ENCODE measurements around the gene DYNLRB1. TPM values are rescaled to one million over a fixed set of nuclear protein-coding genes. Genes with fewer than 3 reads are reported as not detected.
A peak's percentile ranks its signal among the peaks of the same experiment; 100 is the strongest.

The DYNLRB1 gene
- total RNA-seq, 2 experiments from 2014 or later, result 83.5 to 122 TPM

DNA sequence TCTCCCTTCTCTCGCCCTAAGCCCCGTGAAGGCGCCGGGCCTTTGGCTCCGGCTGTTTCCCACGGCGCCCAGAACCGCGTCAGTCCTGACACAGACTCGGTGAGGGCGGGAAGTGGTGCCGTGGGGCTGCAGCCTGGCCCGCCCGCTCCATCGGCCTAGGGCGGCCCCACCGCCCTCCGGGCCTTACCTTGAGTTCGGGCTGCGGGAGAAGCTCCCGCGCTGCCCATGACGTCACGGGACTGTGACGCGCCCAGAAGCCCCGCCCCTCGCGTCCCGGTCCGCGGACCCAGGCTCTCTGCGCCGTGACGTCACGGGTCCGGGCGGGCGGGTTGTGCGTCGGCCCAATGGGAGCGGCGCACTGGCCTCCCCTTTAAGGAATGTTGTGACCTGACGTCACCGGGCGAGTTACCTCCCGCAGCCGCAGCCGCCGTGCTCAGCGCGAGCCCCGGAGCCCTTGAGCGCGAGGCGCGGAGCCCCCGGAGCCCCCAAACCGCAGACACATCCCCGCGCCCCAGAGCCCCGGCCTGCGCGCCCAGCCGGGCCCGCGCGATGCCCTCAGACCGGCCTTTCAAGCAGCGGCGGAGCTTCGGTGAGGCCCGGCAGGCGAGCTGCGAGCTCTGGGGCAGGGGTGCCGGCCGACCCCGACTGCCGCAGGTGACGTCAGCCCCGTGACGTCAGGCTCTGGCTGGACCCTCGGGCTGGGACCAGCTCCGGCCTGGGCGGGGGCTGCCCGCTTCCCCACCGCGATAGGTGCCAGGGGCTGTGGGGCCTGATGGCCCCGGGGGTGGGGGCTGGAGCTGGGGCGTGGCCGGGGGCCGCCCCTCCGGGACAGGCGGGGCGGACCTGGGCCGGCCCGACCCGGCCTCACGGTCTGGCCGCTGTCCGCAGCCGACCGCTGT is 42.3 kb downstream of the DYNLRB1 start, which contains the start of gene MAP1LC3A:
Gene MAP1LC3A, plus strand, starts transcription at position 399 of the 899 bp plus-strand sequence. Its CDS starts 151 bp downstream, at position 550.
- Mint-ChIP-seq H3K4me3 (peak within 1 kb of the TSS; percentile 79), H3K36me3 (ENCODE audit: low read depth) (peaks cover 3% of the 10 kb centered on the region), H3K9me3 (ENCODE audit: low read depth) (no peaks in the 10 kb centered on the region), H3K27ac (peak within 1 kb of the TSS; percentile 88), H3K27me3 (no peaks in the 10 kb centered on the region), H3K4me1 (peaks cover 14% of the 10 kb centered on the region)
- DNase-seq (peak; percentile 96), ATAC-seq (peak; percentile 87)
- ChIA-PET CTCF (interaction anchor here (0.6 to 2.7 kb wide), 6 partner anchors 19 to 246 kb away, joined by 3 to 14 read pairs (median 4); no protein-coding TSS in a partner anchor), POLR2A (interaction anchor here (0.6 to 1.6 kb wide), 3 partner anchors 14 to 117 kb away, joined by 4 to 8 read pairs (median 4); no protein-coding TSS in a partner anchor)
- intact Hi-C loops (cut with DNase I, micrococcal nuclease), result loop anchor here (1.0 to 2.0 kb wide), 7 partner anchors 22 to 255 kb away; partner anchors contain the start of genes TP53INP2 (in 2 of the 2), AHCY (in 1 of the 2), DYNLRB1 (in 1 of the 2) and PIGU (in 1 of the 2)

DNA sequence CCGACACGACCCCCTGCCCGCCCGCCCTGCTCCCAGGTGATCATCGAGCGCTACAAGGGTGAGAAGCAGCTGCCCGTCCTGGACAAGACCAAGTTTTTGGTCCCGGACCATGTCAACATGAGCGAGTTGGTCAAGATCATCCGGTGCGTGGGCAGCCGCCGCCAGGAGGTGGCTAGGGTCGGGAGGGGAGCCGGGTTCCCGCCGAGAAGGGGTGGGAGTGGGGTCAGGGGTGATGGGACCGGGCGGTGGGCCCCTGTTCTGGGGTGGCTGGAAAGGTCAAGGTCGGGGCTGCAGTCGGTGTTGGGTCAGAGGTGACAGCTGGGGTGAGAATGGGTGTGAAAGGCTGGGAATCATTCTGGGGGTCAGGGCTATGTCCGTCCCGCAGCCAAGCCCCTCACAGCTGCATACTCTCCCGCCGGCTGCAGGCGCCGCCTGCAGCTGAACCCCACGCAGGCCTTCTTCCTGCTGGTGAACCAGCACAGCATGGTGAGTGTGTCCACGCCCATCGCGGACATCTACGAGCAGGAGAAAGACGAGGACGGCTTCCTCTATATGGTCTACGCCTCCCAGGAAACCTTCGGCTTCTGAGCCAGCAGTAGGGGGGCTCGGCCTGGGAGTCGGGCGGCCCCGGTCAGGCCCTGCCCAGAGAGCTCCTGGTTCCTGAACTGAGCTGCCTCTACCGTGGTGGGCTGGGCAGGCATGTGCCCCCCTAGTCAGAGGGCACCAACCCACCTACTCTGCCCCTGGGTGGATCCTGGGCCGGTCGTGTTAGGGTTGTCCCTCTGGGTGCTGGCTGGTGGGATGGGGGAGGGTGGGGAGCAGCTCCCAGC is 43.3 kb downstream of the DYNLRB1 start:
- ChIA-PET CTCF (interaction anchor here (2.7 kb wide), 1 partner anchor 247 kb away, joined by 14 read pairs; no protein-coding TSS in a partner anchor), POLR2A (interaction anchor here (1.6 kb wide), 1 partner anchor 15 kb away, joined by 4 read pairs; no protein-coding TSS in a partner anchor)
- Mint-ChIP-seq H3K36me3 (ENCODE audit: low read depth) (peaks cover 3% of the 10 kb centered on the region), H3K27ac (peak overlapping the region; percentile 75), H3K4me1 (peaks cover 14% of the 10 kb centered on the region), H3K4me3 (peak overlapping the region; percentile 43), H3K9me3 (ENCODE audit: low read depth) (no peaks in the 10 kb centered on the region), H3K27me3 (no peaks in the 10 kb centered on the region)
- DNase-seq (no peak), ATAC-seq (no peak)
- intact Hi-C loops (cut with DNase I, micrococcal nuclease), result loop anchor here (2.0 kb wide), 2 partner anchors 21 to 145 kb away; partner anchors contain the start of gene TP53INP2 (in 1 of the 2)

DNA sequence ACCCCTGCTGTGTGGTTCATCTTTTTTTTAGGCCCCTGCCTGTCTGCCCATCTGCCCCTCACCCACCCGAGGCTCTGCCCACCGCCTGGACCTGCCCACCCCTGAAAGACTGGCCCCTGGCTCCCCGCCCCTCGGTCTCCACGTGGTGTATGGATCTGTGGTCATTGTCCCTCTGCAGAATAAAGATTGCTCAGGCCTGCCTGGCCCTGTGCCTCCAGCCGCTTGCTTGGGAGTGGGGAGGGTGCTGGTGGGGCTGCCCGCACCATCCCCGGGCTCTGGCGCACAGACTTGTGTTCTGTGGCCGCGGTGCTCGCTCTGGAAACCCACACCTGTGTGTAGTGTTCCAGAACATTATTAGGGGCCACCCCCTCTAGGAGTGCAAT is 43.9 kb downstream of the DYNLRB1 start:
- ChIA-PET CTCF (interaction anchor here (2.7 kb wide), 1 partner anchor 247 kb away, joined by 14 read pairs; no protein-coding TSS in a partner anchor), POLR2A (no interaction called here)
- intact Hi-C loops (cut with DNase I, micrococcal nuclease), result no loop called here
- H3K36me3 Mint-ChIP-seq (ENCODE audit: low read depth), result peaks cover 3% of the 10 kb centered on the region
- H3K4me3 Mint-ChIP-seq, result no peak overlapping the region
- H3K27me3 Mint-ChIP-seq, result no peaks in the 10 kb centered on the region
- H3K4me1 Mint-ChIP-seq, result peaks cover 14% of the 10 kb centered on the region
- no peaks in the 10 kb centered on the region for H3K9me3 Mint-ChIP-seq (ENCODE audit: low read depth)
- ATAC-seq (no peak), DNase-seq (no peak)
- no peak overlapping the region for H3K27ac Mint-ChIP-seq

DNA sequence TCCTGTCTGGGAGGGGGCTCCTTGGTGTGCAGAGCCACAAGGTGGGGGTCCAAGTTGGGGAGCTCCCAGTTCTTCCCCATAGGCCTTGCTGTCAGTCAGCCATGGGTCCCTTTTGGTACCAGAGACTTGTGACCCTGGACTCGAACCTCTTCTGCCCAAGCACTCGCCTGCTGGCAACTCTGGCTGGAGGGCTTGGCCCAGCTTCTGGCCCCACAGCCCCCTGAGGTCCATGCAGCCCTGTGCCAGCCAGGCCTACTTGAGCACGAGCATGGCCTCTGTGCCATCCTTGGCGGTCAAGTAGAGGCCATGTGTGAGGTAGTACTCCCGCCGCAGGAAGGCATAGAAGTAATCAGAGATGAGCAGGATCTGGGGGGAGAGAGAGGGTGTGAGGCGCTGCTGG is 44.4 kb downstream of the DYNLRB1 start:
- DNase-seq (no peak), ATAC-seq (no peak)
- ChIA-PET POLR2A (no interaction called here), CTCF (no interaction called here)
- H3K27me3 Mint-ChIP-seq, result no peaks in the 10 kb centered on the region
- no peak overlapping the region for H3K27ac Mint-ChIP-seq
- peaks cover 14% of the 10 kb centered on the region for H3K4me1 Mint-ChIP-seq
- no peaks in the 10 kb centered on the region for H3K9me3 Mint-ChIP-seq (ENCODE audit: low read depth)
- peaks cover 3% of the 10 kb centered on the region for H3K36me3 Mint-ChIP-seq (ENCODE audit: low read depth)
- intact Hi-C loops (cut with DNase I, micrococcal nuclease), result no loop called here
- no peak overlapping the region for H3K4me3 Mint-ChIP-seq

DNA sequence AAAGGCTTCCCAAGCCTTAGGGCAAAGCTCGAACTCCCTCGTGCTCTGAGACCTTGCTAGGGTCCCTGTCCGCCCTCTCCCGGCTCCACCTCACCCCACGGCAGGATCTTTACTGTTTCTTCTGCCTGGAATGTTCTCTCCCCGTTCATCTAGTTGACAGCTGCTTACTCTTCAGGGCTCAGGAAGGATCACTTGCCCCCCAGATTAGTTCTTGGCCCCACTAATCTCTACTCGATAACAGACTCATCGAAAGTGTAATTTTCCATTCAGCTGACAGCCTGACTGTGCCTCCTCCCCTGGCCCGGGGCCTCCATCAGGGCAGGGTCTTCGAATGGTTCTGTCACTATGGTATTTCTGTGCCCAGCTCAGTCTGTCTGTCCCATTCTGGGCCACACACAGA is 45.4 kb downstream of the DYNLRB1 start:
- ATAC-seq, result no peak
- intact Hi-C loops (cut with DNase I, micrococcal nuclease), result no loop called here
- CTCF ChIA-PET, result interaction anchor here (0.6 to 1.7 kb wide), 5 partner anchors 17 to 249 kb away, joined by 3 to 5 read pairs (median 5); no protein-coding TSS in a partner anchor
- Mint-ChIP-seq H3K27me3 (no peaks in the 10 kb centered on the region), H3K36me3 (ENCODE audit: low read depth) (peaks cover 3% of the 10 kb centered on the region), H3K27ac (peak overlapping the region; percentile 3), H3K4me1 (peaks cover 14% of the 10 kb centered on the region), H3K9me3 (ENCODE audit: low read depth) (no peaks in the 10 kb centered on the region), H3K4me3 (no peak overlapping the region)
- POLR2A ChIA-PET, result no interaction called here
- no peak for DNase-seq

DNA sequence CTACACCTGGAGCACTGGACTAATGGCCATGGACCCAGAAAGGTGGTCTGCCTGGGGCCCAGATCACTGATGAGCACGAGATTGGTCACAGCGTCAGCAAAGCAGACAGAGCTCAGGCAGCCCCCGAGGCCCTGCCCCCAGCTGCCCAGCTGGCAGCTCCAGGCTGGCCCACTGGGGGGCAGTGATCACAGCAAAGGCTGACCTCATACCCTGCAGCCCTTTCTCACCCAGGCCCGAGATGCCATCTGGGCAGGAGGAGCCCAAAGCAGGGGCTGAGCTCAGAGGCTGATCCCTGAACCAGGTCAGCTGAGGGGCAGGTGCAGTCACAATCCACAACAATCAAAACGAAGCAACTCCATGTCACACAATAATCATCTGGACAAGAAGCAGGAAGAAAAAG is 46.4 kb downstream of the DYNLRB1 start:
- ChIA-PET POLR2A (no interaction called here), CTCF (interaction anchor here (0.6 to 1.8 kb wide), 10 partner anchors 9 to 722 kb away, joined by 3 to 6 read pairs (median 4); partner anchors contain the start of genes EIF6 and PIGU)
- Mint-ChIP-seq H3K36me3 (ENCODE audit: low read depth) (peaks cover 3% of the 10 kb centered on the region), H3K4me1 (peaks cover 10% of the 10 kb centered on the region), H3K4me3 (no peak overlapping the region), H3K27me3 (no peaks in the 10 kb centered on the region), H3K9me3 (ENCODE audit: low read depth) (no peaks in the 10 kb centered on the region), H3K27ac (no peak overlapping the region)
- intact Hi-C loops (cut with DNase I, micrococcal nuclease), result no loop called here
- ATAC-seq, result no peak
- DNase-seq, result peak; percentile 31

DNA sequence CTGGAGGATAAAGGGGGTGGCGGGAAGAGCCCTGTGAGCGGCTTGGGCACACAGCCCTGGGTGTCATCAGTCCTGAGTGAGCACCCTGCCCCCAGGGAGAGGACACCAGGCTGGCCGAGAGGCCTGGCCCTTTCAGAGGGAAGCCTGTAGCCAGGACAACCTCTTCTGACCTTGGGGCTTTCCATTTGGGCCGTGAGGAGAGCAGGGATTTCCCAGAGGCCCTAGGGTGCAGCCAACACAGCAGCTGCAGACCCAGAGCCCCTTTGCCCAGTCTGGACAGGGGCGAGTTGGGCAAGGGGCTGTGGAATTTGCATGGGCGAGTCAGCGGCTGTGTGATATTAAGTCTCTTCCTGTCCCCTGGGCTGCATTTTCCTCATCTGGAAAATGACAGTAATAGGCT is 48.6 kb downstream of the DYNLRB1 start:
- H3K27me3 Mint-ChIP-seq, result no peaks in the 10 kb centered on the region
- no peak overlapping the region for H3K4me3 Mint-ChIP-seq
- ChIA-PET CTCF (interaction anchor here (0.6 to 1.3 kb wide), 3 partner anchors 24 to 143 kb away, joined by 3 to 4 read pairs (median 3); no protein-coding TSS in a partner anchor), POLR2A (no interaction called here)
- no peaks in the 10 kb centered on the region for H3K9me3 Mint-ChIP-seq (ENCODE audit: low read depth)
- ATAC-seq (no peak), DNase-seq (no peak)
- intact Hi-C loops (cut with DNase I, micrococcal nuclease), result no loop called here
- no peaks in the 10 kb centered on the region for H3K4me1 Mint-ChIP-seq
- H3K27ac Mint-ChIP-seq, result peak overlapping the region; percentile 32
- H3K36me3 Mint-ChIP-seq (ENCODE audit: low read depth), result no peaks in the 10 kb centered on the region

DNA sequence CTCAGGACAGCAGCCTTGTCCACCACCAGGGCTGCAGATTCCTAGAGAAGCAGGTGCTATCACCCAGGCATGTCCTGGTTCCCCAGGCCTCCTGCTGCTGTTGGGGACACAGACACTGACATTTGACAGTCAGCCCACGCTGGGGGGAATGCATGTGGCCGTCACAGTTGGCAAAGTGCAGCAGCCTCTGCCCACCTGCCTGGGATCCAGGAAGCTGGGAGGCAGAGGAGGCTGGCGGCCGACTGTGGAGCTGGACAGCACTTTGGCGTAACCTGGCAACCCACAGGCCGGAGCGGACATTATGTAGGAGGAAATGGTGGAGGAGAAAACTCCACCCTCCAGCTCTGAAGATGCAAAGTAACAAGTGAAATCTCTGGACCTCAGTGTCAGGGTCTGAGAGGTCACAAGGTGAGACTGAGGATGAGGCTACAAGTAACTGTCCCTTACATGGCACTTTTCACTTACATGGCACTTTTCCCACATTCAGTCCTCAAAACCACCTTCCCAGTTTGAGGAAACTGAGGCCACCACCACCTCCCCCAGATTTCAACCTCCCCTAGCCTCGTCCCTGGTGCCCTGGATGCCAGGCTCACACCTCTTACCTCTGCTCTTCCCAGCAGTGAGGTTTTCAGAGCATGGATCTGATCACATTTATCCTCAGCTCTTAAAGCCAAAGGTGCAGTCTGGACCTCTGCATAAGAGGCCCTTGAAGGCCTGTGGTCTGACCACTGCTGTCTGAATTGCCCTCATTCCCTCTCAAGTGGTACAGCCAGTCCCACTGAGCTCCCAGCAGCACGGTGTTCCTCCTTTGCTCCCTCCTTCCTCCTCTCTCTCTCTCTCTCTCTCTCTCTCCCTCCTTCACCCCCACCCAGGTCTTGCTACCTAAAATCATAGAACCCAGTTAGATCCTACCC is 51.0 kb downstream of the DYNLRB1 start:
- no peaks in the 10 kb centered on the region for H3K27me3 Mint-ChIP-seq
- POLR2A ChIA-PET, result no interaction called here
- intact Hi-C loops (cut with DNase I, micrococcal nuclease), result no loop called here
- no peaks in the 10 kb centered on the region for H3K9me3 Mint-ChIP-seq (ENCODE audit: low read depth)
- no peak overlapping the region for H3K27ac Mint-ChIP-seq
- peaks cover 3% of the 10 kb centered on the region for H3K36me3 Mint-ChIP-seq (ENCODE audit: low read depth)
- ATAC-seq, result no peak
- CTCF ChIA-PET, result no interaction called here
- DNase-seq, result no peak
- H3K4me1 Mint-ChIP-seq, result peaks cover 6% of the 10 kb centered on the region
- no peak overlapping the region for H3K4me3 Mint-ChIP-seq

DNA sequence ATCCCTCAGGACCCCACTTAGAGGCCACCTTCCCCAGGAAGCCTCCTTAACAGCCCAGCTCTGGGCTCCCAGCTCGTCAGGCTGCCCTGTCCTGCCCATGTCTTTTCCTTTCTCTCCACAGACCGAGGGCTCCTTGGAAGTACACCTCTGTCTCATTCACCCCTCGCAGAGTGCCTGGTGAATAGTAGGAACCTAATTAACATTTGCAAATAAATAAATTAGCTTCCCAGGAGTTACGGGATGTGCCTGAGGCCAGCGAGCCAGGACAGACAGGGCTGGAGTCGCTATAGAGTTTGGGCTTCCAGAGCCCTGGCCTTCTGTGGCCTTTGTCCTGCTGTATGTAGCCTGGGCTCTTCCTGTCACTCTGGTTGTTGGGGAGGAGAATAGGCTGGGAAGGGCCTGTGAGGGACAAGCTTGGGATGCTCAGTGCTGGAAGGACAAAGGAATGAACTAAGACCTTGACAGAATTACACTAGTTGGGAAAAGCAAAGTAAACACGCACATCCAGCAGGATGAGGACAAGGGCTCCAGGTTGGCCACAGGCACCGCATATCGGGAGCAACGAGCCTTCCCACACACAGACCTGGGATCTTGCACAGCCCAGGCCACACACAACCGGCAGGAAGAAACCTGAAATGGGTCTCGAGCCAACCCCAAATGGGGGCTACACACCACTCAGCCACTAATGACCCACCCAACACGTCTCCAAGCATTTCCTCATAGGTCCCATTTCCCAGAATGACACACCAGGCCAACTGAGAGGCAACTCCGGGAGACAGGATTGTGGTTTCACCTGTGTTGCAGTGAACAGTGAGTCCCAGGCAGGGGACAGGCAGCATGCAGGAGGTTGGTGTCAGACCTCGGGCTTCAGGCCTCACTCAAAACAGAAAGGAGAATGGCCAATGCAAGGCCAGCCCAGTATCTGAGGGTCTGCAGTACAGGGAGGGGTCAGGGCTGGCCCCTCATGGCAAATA is 52.0 kb downstream of the DYNLRB1 start:
- CTCF ChIA-PET, result no interaction called here
- H3K27ac Mint-ChIP-seq, result no peak overlapping the region
- ATAC-seq (no peak), DNase-seq (no peak)
- intact Hi-C loops (cut with DNase I, micrococcal nuclease), result no loop called here
- H3K4me1 Mint-ChIP-seq, result peaks cover 6% of the 10 kb centered on the region
- H3K27me3 Mint-ChIP-seq, result no peaks in the 10 kb centered on the region
- POLR2A ChIA-PET, result no interaction called here
- H3K4me3 Mint-ChIP-seq, result no peak overlapping the region
- H3K9me3 Mint-ChIP-seq (ENCODE audit: low read depth), result no peaks in the 10 kb centered on the region
- peaks cover 3% of the 10 kb centered on the region for H3K36me3 Mint-ChIP-seq (ENCODE audit: low read depth)

DNA sequence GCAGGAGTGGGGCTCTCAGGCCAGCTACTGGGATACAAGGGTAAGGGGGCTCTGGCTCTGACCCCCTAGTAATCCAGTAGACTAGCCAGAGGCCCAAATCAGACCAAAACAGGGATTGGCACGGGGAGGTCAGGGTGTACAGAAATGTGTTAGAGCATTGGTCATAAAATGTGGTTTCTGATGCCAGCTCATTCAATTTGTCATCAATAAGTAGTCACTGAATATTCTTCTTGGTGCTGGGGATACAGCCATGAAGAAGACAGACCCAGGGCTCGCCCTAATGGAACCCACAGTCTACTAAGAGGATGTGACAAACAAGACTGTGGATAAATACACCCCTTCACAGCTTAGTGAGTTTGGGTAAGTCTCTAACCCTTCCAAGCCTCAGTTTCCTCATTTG is 53.4 kb downstream of the DYNLRB1 start:
- ChIA-PET CTCF (interaction anchor here (0.6 to 1.2 kb wide), 4 partner anchors 31 to 752 kb away, joined by 3 to 4 read pairs (median 3); no protein-coding TSS in a partner anchor), POLR2A (no interaction called here)
- intact Hi-C loops (cut with DNase I, micrococcal nuclease), result no loop called here
- H3K9me3 Mint-ChIP-seq (ENCODE audit: low read depth), result no peaks in the 10 kb centered on the region
- DNase-seq (no peak), ATAC-seq (no peak)
- H3K4me1 Mint-ChIP-seq, result peaks cover 6% of the 10 kb centered on the region
- H3K27ac Mint-ChIP-seq, result no peak overlapping the region
- H3K36me3 Mint-ChIP-seq (ENCODE audit: low read depth), result peaks cover 3% of the 10 kb centered on the region
- no peak overlapping the region for H3K4me3 Mint-ChIP-seq
- H3K27me3 Mint-ChIP-seq, result no peaks in the 10 kb centered on the region

Data from activated CD4-positive, alpha-beta T cell treated with anti-CD3 and anti-CD28 coated beads for 36 hours (primary cell).